GM10266 (cell line): ENCODE measurements around the gene NTRK3.
"Not testable (repeated sequence)": the region's sequence is repeated elsewhere in the genome, so short reads cannot be mapped to it uniquely, and the experiment has no call there.

Experiments
- DNase-seq: peaks from one replicate; pipeline ENCODE4 v3.0.0; 2012; ENCODE audit errors: extremely low spot score
- CTCF ChIP-seq: IDR thresholded peaks from 2 replicates; pipeline ENCODE4 v1.5.1; 2012; ENCODE audit warnings: mild to moderate bottlenecking, low read depth; ENCODE audit not compliant: control insufficient read depth, insufficient read depth; ENCODE audit errors: missing control alignments

NTRK3 gene

GRCh38 chr15:88075102-88075501 is 181.4 kb downstream of the NTRK3 start:
- no peak for TF ChIP-seq CTCF
- DNase-seq: no peak

- no peak for DNase-seq
- no peak for TF ChIP-seq CTCF
Measured at GRCh38 chr15:88074386-88074785, 182.2 kb downstream of the NTRK3 start.

- TF ChIP-seq CTCF: no peak
- DNase-seq: no peak
Measured at GRCh38 chr15:88073391-88073691, 183.2 kb downstream of the NTRK3 start.

GRCh38 chr15:88072598-88073390 is 183.7 kb downstream of the NTRK3 start:
- no peak for TF ChIP-seq CTCF
- DNase-seq: no peak

- not testable (repeated sequence) for DNase-seq
Measured at GRCh38 chr15:88072133-88072532, 184.4 kb downstream of the NTRK3 start.

- TF ChIP-seq CTCF: no peak
- no peak for DNase-seq
Measured at GRCh38 chr15:88071141-88071540, 185.4 kb downstream of the NTRK3 start.

GRCh38 chr15:88069561-88069960 is 187.0 kb downstream of the NTRK3 start:
- no peak for DNase-seq
- TF ChIP-seq CTCF: no peak

GRCh38 chr15:88067331-88067685 is 189.2 kb downstream of the NTRK3 start:
- no peak for DNase-seq
- no peak for TF ChIP-seq CTCF
